HepG2 (cell line): Measurements from ENCODE around the gene S100P. TPM values are rescaled to one million over a fixed set of nuclear protein-coding genes. Genes with fewer than 3 reads are reported as not detected.

Experiments used
- AGO1 ChIP-seq: fragments of 200-400 bp; formaldehyde crosslinking; IDR thresholded peaks from 2 replicates; pipeline ENCODE4 v1.6.1; 2017; ENCODE audit warnings: mild to moderate bottlenecking, low read depth, low read length, moderate library complexity; ENCODE audit not compliant: poor library complexity, severe bottlenecking
- ARNT2 ChIP-seq: sonication (generic); formaldehyde crosslinking; IDR thresholded peaks from 2 replicates; pipeline ENCODE4 v1.8.0; 2022; ENCODE audit warnings: mild to moderate bottlenecking, low read depth, missing genetic modification reagents, moderate library complexity
- HNRNPK ChIP-seq: fragments of 200-400 bp; formaldehyde crosslinking; IDR thresholded peaks from 2 replicates; pipeline ENCODE4 v1.6.1; 2018; ENCODE audit warnings: low read length, low read depth, moderate library complexity, mild to moderate bottlenecking; ENCODE audit not compliant: poor library complexity, severe bottlenecking
- HNRNPL ChIP-seq: fragments of 200-400 bp; formaldehyde crosslinking; IDR thresholded peaks from 2 replicates; pipeline ENCODE4 v1.6.1; 2017; ENCODE audit warnings: mild to moderate bottlenecking, low read depth, low read length
- KAT7 ChIP-seq: IDR thresholded peaks from 2 replicates; pipeline ENCODE4 v1.6.1; 2018; ENCODE audit warnings: borderline replicate concordance, missing compliant biosample characterization
- KDM5B ChIP-seq: sonication (generic); formaldehyde crosslinking; IDR thresholded peaks from 2 replicates; pipeline ENCODE4 v1.4.0; 2020; ENCODE audit warnings: missing genetic modification reagents, mild to moderate bottlenecking, borderline replicate concordance
- KLF13 ChIP-seq: sonication (generic); formaldehyde crosslinking; IDR thresholded peaks from 2 replicates; pipeline ENCODE4 v1.4.0; 2020; ENCODE audit warnings: mild to moderate bottlenecking, missing genetic modification reagents
- MTA1 ChIP-seq: sonication (generic); formaldehyde crosslinking; IDR thresholded peaks from 2 replicates; pipeline ENCODE4 v1.4.0; 2020; ENCODE audit warnings: missing genetic modification reagents, mild to moderate bottlenecking, borderline replicate concordance
- SP2 ChIP-seq: sonication (generic); formaldehyde crosslinking; IDR thresholded peaks from 2 replicates; pipeline ENCODE4 v1.5.1; 2020; ENCODE audit warnings: mild to moderate bottlenecking, missing genetic modification reagents
- XBP1 ChIP-seq: sonication (generic); formaldehyde crosslinking; IDR thresholded peaks from 2 replicates; pipeline ENCODE4 v1.5.0; 2020; ENCODE audit warnings: missing genetic modification reagents
- ZFP41 ChIP-seq: sonication (generic); formaldehyde crosslinking; IDR thresholded peaks from 2 replicates; pipeline ENCODE4 v1.4.0; 2020; ENCODE audit warnings: mild to moderate bottlenecking, missing genetic modification reagents, borderline replicate concordance
- ZKSCAN1 ChIP-seq: fragments of 150-350 bp; IDR thresholded peaks from 2 replicates; pipeline ENCODE4 v1.6.1; 2014; ENCODE audit warnings: low read length
- ZNF124 ChIP-seq: sonication (generic); formaldehyde crosslinking; IDR thresholded peaks from 2 replicates; pipeline ENCODE4 v1.4.0; 2020; ENCODE audit warnings: missing genetic modification reagents
- ZNF263 ChIP-seq: sonication (generic); formaldehyde crosslinking; IDR thresholded peaks from 2 replicates; pipeline ENCODE4 v1.4.0; 2020; ENCODE audit warnings: missing genetic modification reagents
- ZNF329 ChIP-seq: sonication (generic); formaldehyde crosslinking; IDR thresholded peaks from 2 replicates; pipeline ENCODE4 v1.9.0; 2021; ENCODE audit warnings: low read depth, mild to moderate bottlenecking, missing genetic modification reagents
- ZNF543 ChIP-seq: sonication (generic); formaldehyde crosslinking; IDR thresholded peaks from 2 replicates; pipeline ENCODE4 v1.4.0; 2020; ENCODE audit warnings: mild to moderate bottlenecking, missing genetic modification reagents
- ZNF737 ChIP-seq: sonication (generic); formaldehyde crosslinking; IDR thresholded peaks from 2 replicates; pipeline ENCODE4 v1.5.0; 2020; ENCODE audit warnings: missing genetic modification reagents, mild to moderate bottlenecking, borderline replicate concordance
- ZNF782 ChIP-seq: sonication (generic); formaldehyde crosslinking; IDR thresholded peaks from 2 replicates; pipeline ENCODE4 v1.4.0; 2020; ENCODE audit warnings: missing genetic modification reagents, mild to moderate bottlenecking, borderline replicate concordance
- polyA plus RNA-seq, 8 experiments: library from polyadenylated mRNA; depleted of rRNA in 3 of 8; stranded (reverse) in 7 of 8; unstranded in 1 of 8; fragments of >200 nt; fragmentation: Illumina TruSeq in 4 of 8; extraction: Trizol in 4 of 8; gene quantifications; 2 replicates each; pipeline versions ENCODE4 v1.2.1 to v1.2.3, GENCODE V29; 2011 to 2016; ENCODE audit warnings: low read depth in 4 of 8, missing spikeins in 1 of 8, mixed read lengths in 1 of 8; ENCODE audit not compliant: insufficient read depth in 1 of 8
- total RNA-seq, 5 experiments: library from RNA; depleted of rRNA; stranded (reverse); fragments of >200 nt; fragmentation: Illumina TruSeq; extraction: Trizol; gene quantifications; 2 replicates each; pipeline ENCODE4 v1.2.3, GENCODE V29; 2016; ENCODE audit warnings: low read depth in 1 of 5
- TF ChIP-seq, protein P1 (sequence below): sonication (generic); formaldehyde crosslinking; IDR thresholded peaks from 2 replicates; pipeline ENCODE4 v1.5.0; 2020; ENCODE audit warnings: missing genetic modification reagents
- TF ChIP-seq, protein P2 (sequence below): sonication (generic); formaldehyde crosslinking; IDR thresholded peaks from 2 replicates; pipeline ENCODE4 v1.4.0; 2020; ENCODE audit warnings: missing genetic modification reagents, borderline replicate concordance
- TF ChIP-seq, protein P3 (sequence below): sonication (generic); formaldehyde crosslinking; IDR thresholded peaks from 2 replicates; pipeline ENCODE4 v1.8.0; 2022; ENCODE audit warnings: missing genetic modification reagents, mild to moderate bottlenecking, moderate library complexity, borderline replicate concordance
- TF ChIP-seq, protein P4 (sequence below): sonication (generic); formaldehyde crosslinking; IDR thresholded peaks from 2 replicates; pipeline ENCODE4 v1.5.0; 2020; ENCODE audit warnings: mild to moderate bottlenecking, missing genetic modification reagents

Gene S100P
- total and polyA plus RNA-seq, 2 of the 13 experiments (the other 11 are each of a cell fraction or from before 2014, with no cell fraction given), result 278 to 1,649 TPM

DNA sequence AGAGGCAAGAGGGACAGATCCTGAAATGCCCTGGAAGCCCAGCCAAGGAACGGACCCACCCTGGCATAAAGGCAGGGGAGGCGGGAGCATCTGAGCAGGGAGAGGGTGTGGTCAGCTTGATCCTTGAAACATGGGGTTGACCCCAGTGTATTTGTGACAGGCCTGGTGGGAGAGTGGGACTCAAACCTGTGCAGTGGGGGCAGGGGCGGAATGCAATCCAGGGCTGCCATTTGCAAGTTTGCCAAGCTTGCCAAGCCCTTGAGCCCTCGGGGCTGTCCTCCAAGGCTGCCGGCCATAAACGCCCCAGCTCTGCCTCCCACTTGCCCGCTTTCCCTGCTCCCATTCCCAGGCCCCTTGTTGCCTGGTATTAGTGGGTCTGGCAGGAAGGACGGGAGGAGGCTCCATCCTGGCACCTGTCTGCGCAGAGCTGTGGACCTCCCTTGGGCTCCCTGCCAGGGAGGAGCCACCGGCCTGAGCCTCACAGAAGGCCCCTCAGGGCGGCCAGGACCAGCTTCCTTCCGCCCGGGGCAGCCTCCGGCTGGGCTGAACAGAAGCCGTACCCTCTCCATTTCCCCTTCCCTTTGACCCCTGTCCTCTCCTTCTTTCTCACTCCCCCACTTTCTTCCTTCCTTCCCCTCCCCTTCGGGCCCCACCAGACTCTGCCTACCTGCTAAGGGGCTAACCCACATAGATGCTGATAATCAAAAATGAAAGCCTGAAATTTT, 661 bp downstream of the S100P start (continued):
- TF ChIP-seq ZNF329 (CRISPR knock-in tag) (no peak), XBP1 (CRISPR knock-in tag) (no peak), ZFP41 (CRISPR knock-in tag) (no peak), ZNF782 (CRISPR knock-in tag) (no peak), AGO1 (no peak), HNRNPK (peak; percentile 72), ZKSCAN1 (no peak), ARNT2 (CRISPR knock-in tag) (no peak), ZNF263 (peak; percentile 71), KAT7 (no peak; the same call in 1 of the 2 replicates), HNRNPL (peak; percentile 73; the same call in 1 of the 2 replicates), SP2 (CRISPR knock-in tag) (no peak), MTA1 (CRISPR knock-in tag) (peak; percentile 64; the same call in 1 of the 2 replicates), ZNF124 (no peak), ZNF737 (CRISPR knock-in tag) (no peak), KDM5B (CRISPR knock-in tag) (0 out of 2 replicates have a peak, but pooled peaks have one; percentile 13), KLF13 (CRISPR knock-in tag) (no peak), ZNF543 (peak; percentile 22; the same call in 1 of the 2 replicates)
- TF ChIP-seq, protein P1, sequence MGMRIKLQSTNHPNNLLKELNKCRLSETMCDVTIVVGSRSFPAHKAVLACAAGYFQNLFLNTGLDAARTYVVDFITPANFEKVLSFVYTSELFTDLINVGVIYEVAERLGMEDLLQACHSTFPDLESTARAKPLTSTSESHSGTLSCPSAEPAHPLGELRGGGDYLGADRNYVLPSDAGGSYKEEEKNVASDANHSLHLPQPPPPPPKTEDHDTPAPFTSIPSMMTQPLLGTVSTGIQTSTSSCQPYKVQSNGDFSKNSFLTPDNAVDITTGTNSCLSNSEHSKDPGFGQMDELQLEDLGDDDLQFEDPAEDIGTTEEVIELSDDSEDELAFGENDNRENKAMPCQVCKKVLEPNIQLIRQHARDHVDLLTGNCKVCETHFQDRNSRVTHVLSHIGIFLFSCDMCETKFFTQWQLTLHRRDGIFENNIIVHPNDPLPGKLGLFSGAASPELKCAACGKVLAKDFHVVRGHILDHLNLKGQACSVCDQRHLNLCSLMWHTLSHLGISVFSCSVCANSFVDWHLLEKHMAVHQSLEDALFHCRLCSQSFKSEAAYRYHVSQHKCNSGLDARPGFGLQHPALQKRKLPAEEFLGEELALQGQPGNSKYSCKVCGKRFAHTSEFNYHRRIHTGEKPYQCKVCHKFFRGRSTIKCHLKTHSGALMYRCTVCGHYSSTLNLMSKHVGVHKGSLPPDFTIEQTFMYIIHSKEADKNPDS (CRISPR knock-in tag), result no peak
- TF ChIP-seq, protein P2, sequence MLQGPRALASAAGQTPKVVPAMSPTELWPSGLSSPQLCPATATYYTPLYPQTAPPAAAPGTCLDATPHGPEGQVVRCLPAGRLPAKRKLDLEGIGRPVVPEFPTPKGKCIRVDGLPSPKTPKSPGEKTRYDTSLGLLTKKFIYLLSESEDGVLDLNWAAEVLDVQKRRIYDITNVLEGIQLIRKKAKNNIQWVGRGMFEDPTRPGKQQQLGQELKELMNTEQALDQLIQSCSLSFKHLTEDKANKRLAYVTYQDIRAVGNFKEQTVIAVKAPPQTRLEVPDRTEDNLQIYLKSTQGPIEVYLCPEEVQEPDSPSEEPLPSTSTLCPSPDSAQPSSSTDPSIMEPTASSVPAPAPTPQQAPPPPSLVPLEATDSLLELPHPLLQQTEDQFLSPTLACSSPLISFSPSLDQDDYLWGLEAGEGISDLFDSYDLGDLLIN, result peak; percentile 29; the same call in 1 of the 2 replicates
- TF ChIP-seq, protein P3, sequence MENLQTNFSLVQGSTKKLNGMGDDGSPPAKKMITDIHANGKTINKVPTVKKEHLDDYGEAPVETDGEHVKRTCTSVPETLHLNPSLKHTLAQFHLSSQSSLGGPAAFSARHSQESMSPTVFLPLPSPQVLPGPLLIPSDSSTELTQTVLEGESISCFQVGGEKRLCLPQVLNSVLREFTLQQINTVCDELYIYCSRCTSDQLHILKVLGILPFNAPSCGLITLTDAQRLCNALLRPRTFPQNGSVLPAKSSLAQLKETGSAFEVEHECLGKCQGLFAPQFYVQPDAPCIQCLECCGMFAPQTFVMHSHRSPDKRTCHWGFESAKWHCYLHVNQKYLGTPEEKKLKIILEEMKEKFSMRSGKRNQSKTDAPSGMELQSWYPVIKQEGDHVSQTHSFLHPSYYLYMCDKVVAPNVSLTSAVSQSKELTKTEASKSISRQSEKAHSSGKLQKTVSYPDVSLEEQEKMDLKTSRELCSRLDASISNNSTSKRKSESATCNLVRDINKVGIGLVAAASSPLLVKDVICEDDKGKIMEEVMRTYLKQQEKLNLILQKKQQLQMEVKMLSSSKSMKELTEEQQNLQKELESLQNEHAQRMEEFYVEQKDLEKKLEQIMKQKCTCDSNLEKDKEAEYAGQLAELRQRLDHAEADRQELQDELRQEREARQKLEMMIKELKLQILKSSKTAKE, result no peak
- TF ChIP-seq, protein P4, sequence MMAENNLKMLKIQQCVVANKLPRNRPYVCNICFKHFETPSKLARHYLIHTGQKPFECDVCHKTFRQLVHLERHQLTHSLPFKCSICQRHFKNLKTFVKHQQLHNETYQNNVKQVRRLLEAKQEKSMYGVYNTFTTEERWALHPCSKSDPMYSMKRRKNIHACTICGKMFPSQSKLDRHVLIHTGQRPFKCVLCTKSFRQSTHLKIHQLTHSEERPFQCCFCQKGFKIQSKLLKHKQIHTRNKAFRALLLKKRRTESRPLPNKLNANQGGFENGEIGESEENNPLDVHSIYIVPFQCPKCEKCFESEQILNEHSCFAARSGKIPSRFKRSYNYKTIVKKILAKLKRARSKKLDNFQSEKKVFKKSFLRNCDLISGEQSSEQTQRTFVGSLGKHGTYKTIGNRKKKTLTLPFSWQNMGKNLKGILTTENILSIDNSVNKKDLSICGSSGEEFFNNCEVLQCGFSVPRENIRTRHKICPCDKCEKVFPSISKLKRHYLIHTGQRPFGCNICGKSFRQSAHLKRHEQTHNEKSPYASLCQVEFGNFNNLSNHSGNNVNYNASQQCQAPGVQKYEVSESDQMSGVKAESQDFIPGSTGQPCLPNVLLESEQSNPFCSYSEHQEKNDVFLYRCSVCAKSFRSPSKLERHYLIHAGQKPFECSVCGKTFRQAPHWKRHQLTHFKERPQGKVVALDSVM (CRISPR knock-in tag), result 0 out of 2 replicates have a peak, but pooled peaks have one; percentile 39
